SK-N-SH treated with all-trans-retinoic acid at 6 μM for 48 hours (cell line): ENCODE data around the gene CDC42BPG.

Experiments used
- ATAC-seq: fragments of 200-7000 bp; cut with Tn5 transposase; 3 replicates; pipeline ENCODE4 v1.9.1; 2020; ENCODE audit warnings: mild to moderate bottlenecking, moderate library complexity
- ARNTL ChIP-seq: fragments of 450-650 bp; formaldehyde crosslinking; IDR thresholded peaks from 2 replicates; pipeline ENCODE4 v1.5.0; 2020; ENCODE audit warnings: low read depth, mild to moderate bottlenecking, moderate library complexity, borderline replicate concordance
- BACH2 ChIP-seq: fragments of 250-450 bp; sonication (Bioruptor Pico); IDR thresholded peaks from 2 replicates; pipeline ENCODE4 v1.9.0; 2021; ENCODE audit warnings: mild to moderate bottlenecking, borderline replicate concordance
- CREB5 ChIP-seq: fragments of 250-450 bp; sonication (Bioruptor Pico); IDR thresholded peaks from 2 replicates; pipeline ENCODE4 v1.5.1; 2020; ENCODE audit warnings: low read depth, mild to moderate bottlenecking, moderate library complexity
- CSDC2 ChIP-seq: fragments of 250-450 bp; sonication (Bioruptor Pico); IDR thresholded peaks from 2 replicates; pipeline ENCODE4 v1.5.0; 2020; ENCODE audit warnings: mild to moderate bottlenecking, moderate library complexity
- CSRNP3 ChIP-seq: fragments of 250-450 bp; sonication (Bioruptor Pico); IDR thresholded peaks from 2 replicates; pipeline ENCODE4 v1.5.1; 2021; ENCODE audit warnings: mild to moderate bottlenecking, moderate library complexity
- ESRRG ChIP-seq: fragments of 250-450 bp; sonication (Bioruptor Pico); IDR thresholded peaks from 2 replicates; pipeline ENCODE4 v1.6.1; 2021; ENCODE audit warnings: mild to moderate bottlenecking
- GLIS3 ChIP-seq: fragments of 250-450 bp; sonication (Bioruptor Pico); IDR thresholded peaks from 2 replicates; pipeline ENCODE4 v1.5.0; 2020; ENCODE audit warnings: mild to moderate bottlenecking, moderate library complexity
- ISL1 ChIP-seq: fragments of 250-450 bp; sonication (Bioruptor Pico); IDR thresholded peaks from 2 replicates; pipeline ENCODE4 v2.1.2; 2022; ENCODE audit warnings: mild to moderate bottlenecking, moderate library complexity
- OSR1 ChIP-seq: fragments of 250-450 bp; sonication (Bioruptor Pico); IDR thresholded peaks from 2 replicates; pipeline ENCODE4 v1.8.0; 2022; ENCODE audit warnings: moderate library complexity, mild to moderate bottlenecking, inconsistent platforms
- PATZ1 ChIP-seq: fragments of 250-450 bp; sonication (Bioruptor Pico); IDR thresholded peaks from 2 replicates; pipeline ENCODE4 v1.8.0; 2020; ENCODE audit warnings: mild to moderate bottlenecking, moderate library complexity, borderline replicate concordance
- POU6F1 ChIP-seq: fragments of 250-450 bp; sonication (Bioruptor Pico); IDR thresholded peaks from 2 replicates; pipeline ENCODE4 v1.8.0; 2021; ENCODE audit warnings: low read depth, mild to moderate bottlenecking, moderate library complexity, borderline replicate concordance
- PPARA ChIP-seq: fragments of 250-450 bp; sonication (Bioruptor Pico); IDR thresholded peaks from 2 replicates; pipeline ENCODE4 v1.5.0; 2020; ENCODE audit warnings: mild to moderate bottlenecking, borderline replicate concordance
- SNAI2 ChIP-seq: fragments of 250-450 bp; sonication (Bioruptor Pico); IDR thresholded peaks from 2 replicates; pipeline ENCODE4 v1.5.0; 2020; ENCODE audit warnings: mild to moderate bottlenecking, moderate library complexity
- TCF4 ChIP-seq: fragments of 250-450 bp; sonication (Bioruptor Pico); IDR thresholded peaks from 2 replicates; pipeline ENCODE4 v1.8.0; 2021; ENCODE audit warnings: mild to moderate bottlenecking, moderate library complexity, borderline replicate concordance
- TOX ChIP-seq: fragments of 250-450 bp; sonication (Bioruptor Pico); IDR thresholded peaks from 2 replicates; pipeline ENCODE4 v1.8.0; 2021; ENCODE audit warnings: mild to moderate bottlenecking, moderate library complexity, borderline replicate concordance
- TSHZ2 ChIP-seq: fragments of 250-450 bp; sonication (Bioruptor Pico); IDR thresholded peaks from 2 replicates; pipeline ENCODE4 v1.5.0; 2020; ENCODE audit warnings: mild to moderate bottlenecking, moderate library complexity
- ZC3H10 ChIP-seq: fragments of 250-450 bp; sonication (Bioruptor Pico); IDR thresholded peaks from 2 replicates; pipeline ENCODE4 v1.5.1; 2021; ENCODE audit warnings: mild to moderate bottlenecking, moderate library complexity
- ZFP3 ChIP-seq: fragments of 250-450 bp; sonication (Bioruptor Pico); IDR thresholded peaks from 2 replicates; pipeline ENCODE4 v1.5.0; 2020; ENCODE audit warnings: mild to moderate bottlenecking, moderate library complexity
- ZFP30 ChIP-seq: fragments of 450-650 bp; formaldehyde crosslinking; IDR thresholded peaks from 2 replicates; pipeline ENCODE4 v1.5.0; 2022; ENCODE audit warnings: mild to moderate bottlenecking, moderate library complexity
- ZNF565 ChIP-seq: fragments of 450-650 bp; formaldehyde crosslinking; conservative IDR thresholded peaks from 2 replicates; pipeline ENCODE4 v1.5.0; 2020; ENCODE audit warnings: low read depth, mild to moderate bottlenecking, moderate library complexity
- ZNF70 ChIP-seq: fragments of 450-650 bp; formaldehyde crosslinking; IDR thresholded peaks from 2 replicates; pipeline ENCODE4 v1.5.0; 2020; ENCODE audit warnings: mild to moderate bottlenecking, moderate library complexity
- ZNF8 ChIP-seq: fragments of 450-650 bp; formaldehyde crosslinking; IDR thresholded peaks from 2 replicates; pipeline ENCODE4 v1.5.0; 2020; ENCODE audit warnings: mild to moderate bottlenecking, moderate library complexity

CDC42BPG gene

GRCh38 chr11:64868904-64869570 lies 24.6 kb upstream of the CDC42BPG start:
- TF ChIP-seq TOX (no peak), SNAI2 (CRISPR knock-in tag) (no peak), POU6F1 (CRISPR knock-in tag) (no peak), CREB5 (CRISPR knock-in tag) (no peak), ZC3H10 (CRISPR knock-in tag) (no peak), ISL1 (CRISPR knock-in tag) (no peak), TCF4 (no peak), PPARA (CRISPR knock-in tag) (no peak), ZNF565 (no peak), OSR1 (CRISPR knock-in tag) (no peak)
- ATAC-seq: peak; percentile 73

- TF ChIP-seq TOX: no peak
- no peak for TF ChIP-seq POU6F1 (CRISPR knock-in tag)
- TF ChIP-seq ZFP3: no peak
- no peak for TF ChIP-seq ZNF8 (CRISPR knock-in tag)
- TF ChIP-seq BACH2: no peak
- TF ChIP-seq ZFP30 (CRISPR knock-in tag): no peak
- no peak for TF ChIP-seq GLIS3
- no peak for TF ChIP-seq PATZ1 (CRISPR knock-in tag)
- TF ChIP-seq SNAI2 (CRISPR knock-in tag): no peak
- TF ChIP-seq ZNF70: no peak
- TF ChIP-seq PPARA (CRISPR knock-in tag): no peak
- no peak for TF ChIP-seq ZNF565
- no peak for TF ChIP-seq CSRNP3
- no peak for TF ChIP-seq ARNTL (CRISPR knock-in tag)
- TF ChIP-seq OSR1 (CRISPR knock-in tag): no peak
- TF ChIP-seq CREB5 (CRISPR knock-in tag): no peak
- no peak for TF ChIP-seq ESRRG (CRISPR knock-in tag)
- no peak for ATAC-seq
Observed at GRCh38 chr11:64867748-64868462, 23.5 kb upstream of the CDC42BPG start.

- no peak for ATAC-seq
- no peak for TF ChIP-seq CSDC2 (CRISPR knock-in tag)
- no peak for TF ChIP-seq CREB5 (CRISPR knock-in tag)
- no peak for TF ChIP-seq TSHZ2 (CRISPR knock-in tag)
- no peak for TF ChIP-seq ZNF8 (CRISPR knock-in tag)
- no peak for TF ChIP-seq GLIS3
- no peak for TF ChIP-seq ZC3H10 (CRISPR knock-in tag)
- TF ChIP-seq CSRNP3: no peak
- no peak for TF ChIP-seq ZFP3
- no peak for TF ChIP-seq ZNF565
Observed at GRCh38 chr11:64866173-64866491, 21.7 kb upstream of the CDC42BPG start.
